Gastrocnemius medialis (tissue), 4 donors: ENCODE measurements around the gene TGFBR1.

Experiments
- POLR2A ChIP-seq, 2 donors: fragments of 450-650 bp; IDR thresholded peaks; one replicate each; pipeline ENCODE4 v1.6.1; 2017; ENCODE audit warnings: antibody characterized with exemption in 2 of 2, mild to moderate bottlenecking in 2 of 2, moderate library complexity in 2 of 2
- TF ChIP-seq, protein P1 (sequence below), 5 experiments: fragments of 450-650 bp in 3 of 5; fragments of 200-600 bp in 2 of 5; sonication (generic) in 2 of 5; IDR thresholded peaks in 4 of 5; conservative IDR thresholded peaks in 1 of 5; 1 replicate in 4 of 5; 2 replicates in 1 of 5; pipeline ENCODE4 v1.5.1; 2016 to 2019; ENCODE audit warnings: antibody characterized with exemption in 5 of 5, mild to moderate bottlenecking in 3 of 5, moderate library complexity in 3 of 5

DNA sequence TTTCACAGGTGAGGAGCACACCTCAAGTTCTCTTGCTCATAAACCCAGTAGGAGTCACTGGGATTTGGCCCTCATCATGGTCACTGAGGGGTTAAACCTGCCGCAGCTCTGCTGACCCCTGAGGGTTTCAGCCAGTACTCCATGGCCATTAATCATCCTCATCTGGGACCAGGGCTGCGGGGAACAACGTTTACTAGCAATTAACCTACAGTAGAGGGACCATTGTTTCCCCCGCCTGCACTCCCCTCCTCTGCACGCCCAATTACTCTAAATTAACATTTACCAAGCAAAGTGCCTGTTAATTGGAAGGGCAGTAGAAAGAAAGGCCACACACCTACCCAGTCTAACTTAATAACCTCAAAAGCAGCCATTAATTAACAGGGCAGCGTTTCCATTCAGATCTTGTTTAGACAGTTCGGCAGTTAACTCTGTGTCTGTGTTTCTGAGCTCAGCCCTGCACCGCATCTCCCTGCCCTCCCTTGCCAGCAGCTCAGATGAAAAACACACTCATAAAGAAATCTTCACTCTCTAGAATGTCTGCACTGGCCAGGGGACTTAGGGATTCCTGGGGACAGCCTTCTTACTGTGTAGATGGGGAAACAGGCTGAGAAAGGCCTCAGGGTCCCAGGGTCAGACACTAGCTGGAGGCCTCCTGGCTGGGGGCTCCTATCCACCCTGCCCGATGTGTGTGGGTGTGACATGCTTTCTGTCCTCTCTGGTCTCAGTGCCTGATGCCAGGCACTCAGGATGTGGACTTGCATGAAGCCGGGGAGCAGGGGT is 65.3 kb downstream of the TGFBR1 start:
- TF ChIP-seq, protein P1, sequence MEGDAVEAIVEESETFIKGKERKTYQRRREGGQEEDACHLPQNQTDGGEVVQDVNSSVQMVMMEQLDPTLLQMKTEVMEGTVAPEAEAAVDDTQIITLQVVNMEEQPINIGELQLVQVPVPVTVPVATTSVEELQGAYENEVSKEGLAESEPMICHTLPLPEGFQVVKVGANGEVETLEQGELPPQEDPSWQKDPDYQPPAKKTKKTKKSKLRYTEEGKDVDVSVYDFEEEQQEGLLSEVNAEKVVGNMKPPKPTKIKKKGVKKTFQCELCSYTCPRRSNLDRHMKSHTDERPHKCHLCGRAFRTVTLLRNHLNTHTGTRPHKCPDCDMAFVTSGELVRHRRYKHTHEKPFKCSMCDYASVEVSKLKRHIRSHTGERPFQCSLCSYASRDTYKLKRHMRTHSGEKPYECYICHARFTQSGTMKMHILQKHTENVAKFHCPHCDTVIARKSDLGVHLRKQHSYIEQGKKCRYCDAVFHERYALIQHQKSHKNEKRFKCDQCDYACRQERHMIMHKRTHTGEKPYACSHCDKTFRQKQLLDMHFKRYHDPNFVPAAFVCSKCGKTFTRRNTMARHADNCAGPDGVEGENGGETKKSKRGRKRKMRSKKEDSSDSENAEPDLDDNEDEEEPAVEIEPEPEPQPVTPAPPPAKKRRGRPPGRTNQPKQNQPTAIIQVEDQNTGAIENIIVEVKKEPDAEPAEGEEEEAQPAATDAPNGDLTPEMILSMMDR (IDR thresholded peaks at IDR 0.05 in 4 of 5, conservative IDR thresholded peaks at IDR 0.05 in 1 of 5), result no peak
- no peak for TF ChIP-seq POLR2A (IDR thresholded peaks at IDR 0.05)
